ENCODE results near the gene EMID1. TPM values are rescaled to one million over a fixed set of nuclear protein-coding genes. Genes with fewer than 3 reads are reported as not detected.

The EMID1 gene
- polyA plus RNA-seq, 1 of the 3 experiments (the other 2 are of a cell fraction): 1.1 TPM

- TF ChIP-seq TAF1 (IDR thresholded peaks at IDR 0.05; ENCODE audit: borderline replicate concordance, low read depth, low read length) (no peak), TCF12 (IDR thresholded peaks at IDR 0.05) (no peak)
- WGBS (ENCODE audit: low lambda C conversion rate): 52% methylated on average over 6 of the region's 6 CpGs
- no peaks in the 10 kb centered on the region for H3K79me2 ChIP-seq (ENCODE audit: insufficient read depth)
- no peak overlapping the region for H3K9ac ChIP-seq
- H2AFZ ChIP-seq (ENCODE audit: low read depth): no peak overlapping the region
- no peaks in the 10 kb centered on the region for H3K9me3 ChIP-seq
- DNase-seq: no peak
- no peak overlapping the region for H3K4me3 ChIP-seq (ENCODE audit: low read depth in 2 of 2, low read length in 1 of 2)
- H3K36me3 ChIP-seq (replicated peaks in 1 of 2; ENCODE audit: control insufficient read depth in 1 of 2, insufficient read depth in 2 of 2, low read length in 1 of 2): no peaks in the 10 kb centered on the region
- no peaks in the 10 kb centered on the region for H3K4me1 ChIP-seq (ENCODE audit: control insufficient read depth in 1 of 2, insufficient read depth in 2 of 2, low read depth in 1 of 2, low read length in 1 of 2)
- no peak overlapping the region for H3K4me2 ChIP-seq
- ChIA-PET POLR2A (no interaction called here), CTCF (interaction anchor here (3.5 kb wide), 1 partner anchor 12 kb away, joined by 20 read pairs; no protein-coding TSS in a partner anchor)
- H4K20me1 ChIP-seq (ENCODE audit: insufficient read depth): no peaks in the 10 kb centered on the region
- H3K9me2 ChIP-seq: no peaks in the 10 kb centered on the region
- no peak overlapping the region for H3K27ac ChIP-seq (ENCODE audit: low read depth in 2 of 2, low read length in 1 of 2)
- H3F3A ChIP-seq (replicated peaks; ENCODE audit: insufficient read depth): no peaks in the 10 kb centered on the region
- H3K27me3 ChIP-seq (ENCODE audit: insufficient read depth): no peaks in the 10 kb centered on the region; the same call in 1 of the 2 replicates
Measured at GRCh38 chr22:29166180-29166579, 39.5 kb upstream of the EMID1 start.

- DNase-seq: no peak
- 64% methylated on average over 15 of the region's 22 CpGs for WGBS (ENCODE audit: low lambda C conversion rate)
- Histone ChIP-seq H3F3A (replicated peaks; ENCODE audit: insufficient read depth) (no peaks in the 10 kb centered on the region), H3K27ac (ENCODE audit: low read depth in 2 of 2, low read length in 1 of 2) (no peak overlapping the region), H3K4me3 (ENCODE audit: low read depth in 2 of 2, low read length in 1 of 2) (no peak overlapping the region), H2AFZ (ENCODE audit: low read depth) (no peak overlapping the region), H3K4me1 (ENCODE audit: control insufficient read depth in 1 of 2, insufficient read depth in 2 of 2, low read depth in 1 of 2, low read length in 1 of 2) (no peaks in the 10 kb centered on the region), H3K79me2 (ENCODE audit: insufficient read depth) (no peaks in the 10 kb centered on the region), H3K9me2 (no peaks in the 10 kb centered on the region), H4K20me1 (ENCODE audit: insufficient read depth) (no peaks in the 10 kb centered on the region), H3K9ac (no peak overlapping the region), H3K9me3 (no peaks in the 10 kb centered on the region), H3K4me2 (no peak overlapping the region), H3K27me3 (ENCODE audit: insufficient read depth) (no peaks in the 10 kb centered on the region; the same call in 1 of the 2 replicates), H3K36me3 (replicated peaks in 1 of 2; ENCODE audit: control insufficient read depth in 1 of 2, insufficient read depth in 2 of 2, low read length in 1 of 2) (no peaks in the 10 kb centered on the region)
- POLR2A ChIA-PET: no interaction called here
- TF ChIP-seq RCOR1 (IDR thresholded peaks at IDR 0.05; ENCODE audit: low read length) (no peak), TAF1 (IDR thresholded peaks at IDR 0.05; ENCODE audit: borderline replicate concordance, low read depth, low read length) (no peak), SIN3A (IDR thresholded peaks at IDR 0.05; ENCODE audit: borderline replicate concordance, low read depth, low read length) (no peak), YY1 (IDR thresholded peaks at IDR 0.05; ENCODE audit: low read depth) (no peak), RFX5 (IDR thresholded peaks at IDR 0.05; ENCODE audit: low read length) (no peak), EP300 (IDR thresholded peaks at IDR 0.05; ENCODE audit: borderline replicate concordance in 1 of 2, low read depth in 1 of 2, low read length in 1 of 2) (no peak), GATA2 (CRISPR knock-in tag; IDR thresholded peaks at IDR 0.05) (no peak), IRF3 (IDR thresholded peaks at IDR 0.05; ENCODE audit: low read depth, low read length) (no peak), CTCF (IDR thresholded peaks at IDR 0.05) (no peak), PBX3 (IDR thresholded peaks at IDR 0.05) (no peak), CHD2 (IDR thresholded peaks at IDR 0.05; ENCODE audit: low read length, partially characterized antibody) (no peak), ELF1 (IDR thresholded peaks at IDR 0.05) (no peak), GABPA (IDR thresholded peaks at IDR 0.05; ENCODE audit: low read depth) (no peak), TEAD4 (IDR thresholded peaks at IDR 0.05; ENCODE audit: borderline replicate concordance, insufficient read depth) (no peak)
- CTCF ChIA-PET: interaction anchor here (1.2 to 3.5 kb wide), 2 partner anchors 13 kb away, joined by 5 to 20 read pairs; no protein-coding TSS in a partner anchor
Measured at GRCh38 chr22:29167032-29167911, 38.4 kb upstream of the EMID1 start.
